Motor neuron (in vitro differentiated cells): ENCODE measurements around the gene ITGA6. TPM values are rescaled to one million over a fixed set of nuclear protein-coding genes. Genes with fewer than 3 reads are reported as not detected.

Experiments
- ATAC-seq, 8 experiments: fragments of 200-7000 bp; cut with Tn5 transposase; replicated peaks in 6 of 8; 2 replicates each; pipeline ENCODE4 v1.8.0; 2021; ENCODE audit warnings: mild to moderate bottlenecking in 8 of 8, moderate library complexity in 8 of 8
- H3K27ac ChIP-seq, 2 donors: fragments of 250-450 bp; sonication (Bioruptor Pico); 2 replicates each; pipeline ENCODE4 v1.9.0; 2021; ENCODE audit warnings: antibody characterized with exemption in 2 of 2, mild to moderate bottlenecking in 2 of 2, moderate library complexity in 1 of 2
- H3K4me1 ChIP-seq, 2 donors: fragments of 250-450 bp; sonication (Bioruptor Pico); replicated peaks in 1 of 2; 2 replicates each; pipeline ENCODE4 v1.6.1; 2021; ENCODE audit warnings: antibody characterized with exemption in 2 of 2, mild to moderate bottlenecking in 2 of 2, moderate library complexity in 1 of 2
- H3K4me3 ChIP-seq, 5 donors: fragments of 250-450 bp; sonication (Bioruptor Pico); 2 replicates each; pipeline ENCODE4 v1.9.0; 2021; ENCODE audit warnings: antibody characterized with exemption in 5 of 5, mild to moderate bottlenecking in 5 of 5, moderate library complexity in 4 of 5
- WGBS, 10 experiments: fragments of 450-650 bp; shearing (Covaris generic); methylation state at CpG; one replicate each; pipeline ENCODE4 v1.0.0; 2022; 5-methylcytosine and 5-hydroxymethylcytosine counted together
- in situ Hi-C, 9 experiments: fragments of 400-800 bp; cut with MboI; loops; one replicate each; pipeline ENCODE4 v1.15.0; 2021; ENCODE audit warnings: low sequenced_read_pairs in 9 of 9, low pct_unique_long_range_greater_than_20kb in 2 of 9; ENCODE audit not compliant: unreplicated experiment in 9 of 9
- total RNA-seq, 8 experiments: library from RNA; unstranded; fragments of 300-600 nt; gene quantifications; 2 replicates each; pipeline versions ENCODE4 v1.2.3 to v1.2.4, GENCODE V29; 2022

Gene ITGA6
- total RNA-seq, 8 experiments from 2014 or later: 3.4 to 68.2 (median 26.1) TPM

- in situ Hi-C loops: no loop called here
- Histone ChIP-seq H3K27ac (no peak overlapping the region), H3K4me1 (peaks cover 18 to 30% of the 10 kb centered on the region in 2 donors), H3K4me3 (no peak overlapping the region)
- WGBS, 10 experiments: 29 to 100% (median 84%) methylated on average over 1 to 2 of the region's 2 CpGs; no CpG with 5 or more reads in 1 of the 10 experiments
- no peak for ATAC-seq
Observed at GRCh38 chr2:172484706-172485105, 57.3 kb downstream of the ITGA6 start.

DNA sequence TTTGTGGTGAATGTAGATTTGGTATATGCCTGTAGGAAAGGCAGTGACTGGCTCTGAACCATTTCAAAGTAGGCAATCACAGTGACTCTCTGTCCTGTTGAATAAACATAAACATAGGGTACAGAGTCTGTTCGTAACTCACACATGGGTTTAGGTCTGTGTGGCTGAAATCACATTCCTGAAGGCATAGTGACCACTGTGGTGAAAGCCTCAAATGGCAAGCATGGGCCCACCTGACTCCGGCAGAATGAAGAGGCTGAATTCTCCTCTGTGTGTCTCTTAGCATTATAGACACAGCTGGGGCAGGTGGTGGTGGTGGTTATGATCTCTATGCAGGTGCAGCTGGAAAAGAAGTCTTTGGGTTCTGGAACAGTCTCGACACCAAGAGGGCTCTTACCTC lies 61.2 kb downstream of the ITGA6 start:
- no peak for ATAC-seq
- Histone ChIP-seq H3K4me1 (peaks cover 0 to 2% of the 10 kb centered on the region in 2 donors), H3K27ac (no peak overlapping the region), H3K4me3 (no peak overlapping the region)
- in situ Hi-C loops: no loop called here
- 100% methylated on average over 1 to 2 of the region's 3 CpGs; no CpG with 5 or more reads in 4 of the 10 experiments for WGBS, 10 experiments

DNA sequence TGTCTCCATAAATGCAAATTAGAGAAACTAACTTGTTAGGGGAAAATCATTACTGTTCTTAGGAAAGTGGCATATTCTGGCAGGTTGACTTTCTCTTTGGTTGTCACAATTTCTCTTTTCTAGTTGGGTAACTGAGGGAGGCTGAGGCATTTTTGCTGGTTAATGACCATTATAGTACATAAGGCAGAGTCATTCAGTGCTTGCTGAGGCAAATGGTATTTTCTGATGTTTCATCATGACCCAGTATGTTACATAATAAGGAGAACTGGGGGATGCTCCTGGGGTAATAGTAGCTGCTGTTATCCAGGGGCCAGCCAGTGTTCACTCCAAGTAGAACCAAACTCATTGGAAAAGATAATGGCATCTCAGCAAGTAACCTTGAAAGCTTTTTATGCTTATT lies 62.3 kb downstream of the ITGA6 start:
- ATAC-seq: no peak
- no peaks in the 10 kb centered on the region for H3K4me1 ChIP-seq
- H3K27ac ChIP-seq: no peak overlapping the region
- H3K4me3 ChIP-seq: no peak overlapping the region
- in situ Hi-C loops: no loop called here

DNA sequence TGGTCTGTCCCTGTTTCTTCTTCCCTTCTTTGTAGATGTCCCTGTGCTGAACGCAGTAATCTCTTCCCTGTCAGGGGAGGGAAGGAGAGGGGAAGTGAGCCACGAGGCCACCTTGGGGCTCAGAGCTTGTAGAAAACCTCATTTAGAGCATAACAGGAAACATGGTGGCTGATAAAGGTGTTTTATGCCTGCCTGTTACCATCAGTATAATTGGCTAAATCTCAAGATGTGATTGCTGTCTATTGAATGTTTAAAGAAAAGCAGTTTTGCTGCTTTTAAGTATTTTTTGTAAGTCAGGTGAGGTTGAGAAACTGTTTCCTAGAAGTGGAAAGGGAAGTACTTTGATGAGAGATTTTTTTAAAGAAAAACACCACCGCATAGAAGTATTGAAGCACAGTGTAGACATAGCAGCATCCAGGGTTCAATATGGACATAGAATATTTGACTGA lies 68.8 kb downstream of the ITGA6 start:
- Histone ChIP-seq H3K4me1 (no peaks in the 10 kb centered on the region), H3K27ac (no peak overlapping the region), H3K4me3 (no peak overlapping the region)
- in situ Hi-C loops: no loop called here
- WGBS, 10 experiments: 20 to 100% (median 83%) methylated on average over 1 to 3 of the region's 3 CpGs; no CpG with 5 or more reads in 1 of the 10 experiments
- ATAC-seq: no peak

DNA sequence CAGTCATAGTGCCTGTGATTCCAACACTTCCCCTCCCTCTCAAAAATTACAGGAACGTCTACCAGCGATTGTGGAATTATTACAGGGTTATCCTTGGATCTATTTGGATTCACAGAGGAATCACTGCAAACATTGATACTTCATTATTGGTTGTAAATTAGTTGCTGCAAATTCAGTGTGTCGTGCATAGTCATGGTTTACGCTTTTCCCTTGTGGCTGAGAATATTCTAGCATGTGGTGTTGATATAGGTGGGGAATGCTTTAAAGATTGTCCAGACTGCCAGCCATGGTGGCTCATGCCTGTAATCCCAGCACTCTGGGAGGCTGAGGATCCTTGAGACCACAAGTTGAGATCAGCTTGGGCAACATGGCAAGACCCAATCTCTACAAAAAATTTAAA lies 79.8 kb downstream of the ITGA6 start:
- Histone ChIP-seq H3K4me3 (no peak overlapping the region), H3K4me1 (no peaks in the 10 kb centered on the region), H3K27ac (no peak overlapping the region)
- 0 to 100% (median 100%) methylated on average over 2 to 3 of the region's 4 CpGs; no CpG with 5 or more reads in 3 of the 10 experiments for WGBS, 10 experiments
- no peak for ATAC-seq
- in situ Hi-C loops: no loop called here

DNA sequence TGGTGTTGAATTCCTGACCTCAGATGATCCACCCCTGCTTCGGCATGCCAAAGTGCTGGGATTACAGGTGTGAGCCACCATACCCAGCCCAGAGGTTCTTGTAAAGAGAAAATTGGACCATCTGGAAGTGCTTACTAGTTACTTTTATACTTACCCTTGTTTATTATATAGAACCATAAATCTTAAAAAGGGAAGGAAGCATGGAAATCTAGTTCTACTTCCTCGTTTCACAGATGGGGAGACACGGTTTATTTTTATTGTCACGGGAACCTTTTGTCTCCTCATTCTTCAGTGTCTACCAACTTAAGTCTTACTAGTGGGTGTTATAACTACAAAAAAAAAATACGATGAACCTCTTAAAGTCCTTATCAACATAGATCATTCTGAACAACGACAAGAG lies 82.7 kb downstream of the ITGA6 start:
- in situ Hi-C loops: no loop called here
- ATAC-seq: no peak
- 40 to 98% (median 85%) methylated on average over 1 to 6 of the region's 6 CpGs for WGBS, 10 experiments

DNA sequence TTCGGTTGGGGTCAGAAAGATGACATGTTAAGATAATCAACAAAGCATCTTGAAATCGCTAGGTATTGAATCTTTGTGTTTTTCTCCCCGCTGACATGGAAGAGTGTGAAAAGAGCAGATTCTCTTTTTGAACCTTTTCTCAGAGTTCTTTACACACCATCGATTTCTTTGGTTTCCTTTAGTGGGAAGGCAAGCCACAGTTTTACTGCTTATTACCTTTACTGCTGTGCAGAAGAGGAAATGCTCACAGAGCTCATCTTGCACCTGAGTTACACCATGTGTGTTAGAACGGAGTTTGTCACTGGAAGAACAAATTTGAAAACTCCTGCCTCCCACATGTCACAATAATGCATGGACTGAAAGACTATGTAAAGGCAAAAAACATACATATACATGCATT lies 83.2 kb downstream of the ITGA6 start:
- no peak for ATAC-seq
- Histone ChIP-seq H3K4me3 (no peak overlapping the region), H3K27ac (no peak overlapping the region), H3K4me1 (no peaks in the 10 kb centered on the region)
- in situ Hi-C loops: no loop called here
- 24 to 100% (median 82%) methylated on average over 1 to 5 of the region's 5 CpGs for WGBS, 10 experiments

More for the DNA sequence above, 82.7 kb downstream of the ITGA6 start:
- no peaks in the 10 kb centered on the region for H3K4me1 ChIP-seq
- no peak overlapping the region for H3K4me3 ChIP-seq
- H3K27ac ChIP-seq: no peak overlapping the region

DNA sequence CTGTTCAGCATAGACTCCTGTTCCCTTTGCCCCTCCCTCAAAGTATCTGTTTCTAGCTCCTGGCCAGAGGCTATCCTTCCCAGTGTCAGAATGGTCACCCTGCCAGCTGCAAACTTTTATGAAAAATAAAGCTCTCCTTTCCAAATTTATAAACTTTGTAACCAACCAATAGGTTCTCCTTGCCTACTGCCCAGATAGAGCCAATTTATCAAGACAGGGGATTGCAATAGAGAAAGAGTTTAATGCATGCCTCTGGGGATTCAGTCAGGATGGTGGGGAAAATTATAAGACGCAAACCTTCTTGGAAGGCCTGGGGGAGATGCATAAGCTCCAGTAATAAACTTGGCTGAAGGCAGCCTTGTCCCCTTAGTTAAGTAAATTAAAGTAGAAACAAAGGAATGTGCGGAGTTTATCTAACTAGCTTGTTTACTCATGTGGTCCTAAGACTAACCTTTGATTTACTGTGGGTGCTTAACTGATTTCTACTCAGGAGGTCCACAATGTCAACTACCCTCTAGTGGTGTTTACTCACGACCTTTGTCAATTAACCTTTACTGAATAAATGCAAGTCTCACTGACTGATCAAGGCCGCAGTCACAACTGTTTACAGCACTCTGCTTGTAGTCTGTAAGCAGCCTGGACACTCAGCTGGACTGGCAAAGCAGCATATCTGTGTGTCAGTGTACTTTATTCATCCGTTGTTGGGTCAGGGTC lies 85.6 kb downstream of the ITGA6 start:
- Histone ChIP-seq H3K27ac (no peak overlapping the region), H3K4me1 (no peaks in the 10 kb centered on the region), H3K4me3 (no peak overlapping the region)
- no peak for ATAC-seq
- in situ Hi-C loops: no loop called here
- 60 to 100% (median 80%) methylated on average over 1 to 4 of the region's 5 CpGs; no CpG with 5 or more reads in 1 of the 10 experiments for WGBS, 10 experiments

- Histone ChIP-seq H3K4me1 (no peaks in the 10 kb centered on the region), H3K27ac (no peak overlapping the region), H3K4me3 (no peak overlapping the region)
- WGBS, 10 experiments: 91 to 100% (median 95%) methylated on average over 1 to 4 of the region's 6 CpGs; no CpG with 5 or more reads in 5 of the 10 experiments
- in situ Hi-C loops: no loop called here
- ATAC-seq: no peak
Observed at GRCh38 chr2:172513524-172513900, 86.1 kb downstream of the ITGA6 start.

DNA sequence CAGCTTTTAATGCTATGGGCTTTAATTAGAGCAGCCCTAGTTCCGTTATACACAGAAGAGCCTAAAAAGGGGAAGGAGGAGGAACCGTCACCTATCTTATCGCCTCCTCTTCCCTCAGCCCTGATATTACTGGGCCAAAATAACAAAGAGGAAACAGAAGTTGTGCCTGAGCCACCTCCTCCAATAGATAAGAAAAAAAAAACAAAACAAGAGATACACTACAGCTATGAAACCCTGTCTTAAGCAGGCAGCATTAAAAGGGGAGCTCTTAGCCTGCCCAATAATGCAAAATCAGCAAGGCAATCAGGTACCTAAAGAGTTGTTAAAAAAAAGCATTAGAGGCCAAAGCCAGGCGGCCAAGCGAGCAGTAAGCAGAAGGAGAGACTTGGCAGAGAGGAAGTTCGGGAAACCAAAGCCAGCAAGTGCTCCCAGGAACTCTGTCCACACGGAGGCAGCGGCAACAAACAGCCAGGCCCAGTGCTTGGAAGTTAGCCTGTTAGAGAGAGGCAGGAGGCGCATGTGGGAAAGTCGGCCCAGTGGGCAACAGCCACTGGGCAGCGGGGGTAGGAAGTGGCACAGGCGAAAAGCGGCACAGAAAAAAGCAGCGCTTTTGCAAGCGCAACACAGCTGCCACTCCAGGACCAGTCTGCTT lies 86.7 kb downstream of the ITGA6 start:
- 78 to 98% (median 92%) methylated on average over 3 to 15 of the region's 15 CpGs; no CpG with 5 or more reads in 2 of the 10 experiments for WGBS, 10 experiments
- Histone ChIP-seq H3K27ac (no peak overlapping the region), H3K4me3 (no peak overlapping the region), H3K4me1 (no peaks in the 10 kb centered on the region)
- no peak for ATAC-seq
- in situ Hi-C loops: no loop called here

DNA sequence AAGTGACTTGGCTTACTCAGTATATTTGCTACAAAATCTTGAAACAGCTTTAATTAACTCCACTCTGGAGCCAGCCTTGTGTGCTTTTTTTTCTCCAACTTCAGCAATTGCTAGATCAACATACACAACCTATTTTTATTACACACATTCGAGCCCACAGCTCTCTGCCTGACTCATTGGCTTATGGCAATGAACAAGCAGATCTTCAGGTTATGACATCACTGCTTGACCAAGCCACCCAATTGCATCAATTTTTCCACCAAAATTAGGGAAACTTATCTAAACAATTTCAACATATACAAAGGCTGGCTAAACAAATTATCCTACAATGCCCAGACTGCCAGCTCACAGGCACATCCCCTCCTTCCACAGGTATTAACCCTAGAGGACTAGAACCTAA lies 88.9 kb downstream of the ITGA6 start:
- Histone ChIP-seq H3K27ac (no peak overlapping the region), H3K4me1 (no peaks in the 10 kb centered on the region), H3K4me3 (no peak overlapping the region)
- ATAC-seq: no peak
- in situ Hi-C loops: no loop called here
- WGBS, 10 experiments: 14 to 100% (median 71%) methylated on average over 1 of the region's 1 CpG; no CpG with 5 or more reads in 5 of the 10 experiments

- in situ Hi-C loops: no loop called here
Observed at GRCh38 chr2:172518995-172519394, 91.6 kb downstream of the ITGA6 start.

DNA sequence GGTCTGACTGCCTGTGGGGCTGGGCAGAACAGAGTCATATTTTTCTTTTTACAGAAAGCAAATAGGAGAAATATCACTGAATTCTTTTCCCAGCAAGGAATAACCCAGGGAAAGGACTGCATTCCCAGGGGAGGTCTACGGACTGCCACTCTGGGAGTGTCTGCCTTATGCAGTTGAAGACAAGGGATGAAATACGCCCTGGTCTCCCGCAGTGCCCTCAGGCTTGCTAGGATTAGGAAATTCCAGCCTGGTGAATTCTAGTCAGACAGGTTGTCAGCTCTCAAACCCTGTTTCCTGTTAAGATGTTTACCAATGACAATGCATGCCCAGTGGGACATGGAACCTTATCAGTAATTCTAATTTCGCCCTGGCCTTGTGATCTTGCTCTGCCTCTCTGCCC lies 98.2 kb downstream of the ITGA6 start:
- Histone ChIP-seq H3K4me3 (no peak overlapping the region), H3K4me1 (no peaks in the 10 kb centered on the region), H3K27ac (no peak overlapping the region)
- in situ Hi-C loops: no loop called here
- ATAC-seq: no peak
- WGBS, 10 experiments: 40 to 96% (median 82%) methylated on average over 1 to 4 of the region's 4 CpGs; no CpG with 5 or more reads in 6 of the 10 experiments

More at GRCh38 chr2:172518995-172519394, 91.6 kb downstream of the ITGA6 start:
- no peaks in the 10 kb centered on the region for H3K4me1 ChIP-seq
- H3K4me3 ChIP-seq: no peak overlapping the region
- H3K27ac ChIP-seq: no peak overlapping the region
- ATAC-seq: no peak

DNA sequence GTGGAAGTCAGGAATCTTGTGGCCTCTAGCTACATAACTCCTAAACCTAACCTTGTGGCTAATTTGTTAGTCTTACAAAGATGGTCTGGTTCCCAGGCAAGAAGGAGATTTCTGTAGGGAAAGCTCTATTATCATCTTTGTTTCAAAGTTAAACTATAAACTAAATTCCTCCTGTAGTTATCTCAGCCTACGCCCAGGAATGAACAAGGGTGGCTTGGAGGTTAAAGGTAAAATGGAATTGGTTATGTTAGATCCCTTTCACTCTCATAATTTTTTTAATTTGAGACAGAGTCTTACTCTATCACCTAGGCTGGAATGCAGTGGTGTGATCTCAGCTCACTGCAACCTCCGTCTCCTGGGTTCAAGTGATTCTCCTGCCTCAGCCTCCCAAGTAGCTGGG lies 103.9 kb downstream of the ITGA6 start:
- H3K27ac ChIP-seq: no peak overlapping the region
- no peak for ATAC-seq
- in situ Hi-C loops: no loop called here
- WGBS, 10 experiments: 62 to 100% (median 94%) methylated on average over 1 to 2 of the region's 2 CpGs; no CpG with 5 or more reads in 1 of the 10 experiments
- H3K4me3 ChIP-seq: no peak overlapping the region
- H3K4me1 ChIP-seq: no peaks in the 10 kb centered on the region
